CD4-positive, alpha-beta memory T cell (primary cell): ENCODE measurements around the gene DENND2A. TPM values are rescaled to one million over a fixed set of nuclear protein-coding genes. Genes with fewer than 3 reads are reported as not detected.

Experiments used
- CTCF ChIA-PET: fragments of 350-600 bp; sonication (Branson Sonifier 250); formaldehyde crosslinking; loops from one replicate; lab custom pipeline; 2021; ENCODE audit warnings: inconsistent platforms; ENCODE audit not compliant: partially characterized antibody; lab: Charles Lee
- POLR2A ChIA-PET: fragments of 350-600 bp; sonication (Branson Sonifier 250); formaldehyde crosslinking; loops from one replicate; lab custom pipeline; 2021; ENCODE audit not compliant: partially characterized antibody; lab: Charles Lee
- DNase-seq, 5 donors: peaks; one replicate each; pipeline versions ENCODE4 v3.0.0 to v3.0.0-alpha.2; 2020 to 2022; ENCODE audit warnings: mixed read lengths in 1 of 5
- H3K27ac ChIP-seq: one replicate; pipeline ENCODE4 v1.7.0; 2013; ENCODE audit warnings: low read depth, low read length
- H3K27me3 ChIP-seq: 2 replicates; pipeline ENCODE4 v1.7.0; 2013; ENCODE audit warnings: mild to moderate bottlenecking, low read length, moderate library complexity; ENCODE audit not compliant: insufficient read depth
- H3K36me3 ChIP-seq: 2 replicates; pipeline ENCODE4 v1.7.0; 2013; ENCODE audit warnings: mild to moderate bottlenecking, low read length, moderate library complexity; ENCODE audit not compliant: insufficient read depth
- H3K4me1 ChIP-seq: 2 replicates; pipeline ENCODE4 v1.7.0; 2013; ENCODE audit warnings: mild to moderate bottlenecking, low read length, moderate library complexity; ENCODE audit not compliant: insufficient read depth
- H3K4me3 ChIP-seq, 2 donors: one replicate each; pipeline ENCODE4 v1.7.0; 2013; ENCODE audit warnings: low read length in 2 of 2, mild to moderate bottlenecking in 1 of 2
- H3K9me3 ChIP-seq, 2 donors: one replicate each; pipeline ENCODE4 v1.7.0; 2013; ENCODE audit warnings: low read length in 2 of 2, control low read depth in 1 of 2; ENCODE audit not compliant: control insufficient read depth in 1 of 2
- H3K27ac Mint-ChIP-seq, 7 donors: one replicate each; pipeline ENCODE4 v1.8.0; 2020 to 2021; ENCODE audit warnings: mixed read lengths in 7 of 7, mild to moderate bottlenecking in 6 of 7, inconsistent platforms in 3 of 7, moderate library complexity in 3 of 7
- H3K27me3 Mint-ChIP-seq, 2 donors: one replicate each; pipeline ENCODE4 v1.8.0; 2020 to 2021; ENCODE audit warnings: mixed read lengths in 2 of 2
- H3K36me3 Mint-ChIP-seq, 2 donors: one replicate each; pipeline ENCODE4 v1.8.0; 2020 to 2021; ENCODE audit warnings: mixed read lengths in 2 of 2, inconsistent platforms in 1 of 2, mild to moderate bottlenecking in 1 of 2
- H3K4me1 Mint-ChIP-seq, 4 donors: one replicate each; pipeline ENCODE4 v1.8.0; 2020 to 2021; ENCODE audit warnings: mixed read lengths in 4 of 4, mild to moderate bottlenecking in 1 of 4
- H3K4me3 Mint-ChIP-seq, 8 donors: one replicate each; pipeline ENCODE4 v1.8.0; 2020 to 2021; ENCODE audit warnings: mixed read lengths in 8 of 8, mild to moderate bottlenecking in 7 of 8, moderate library complexity in 6 of 8, inconsistent platforms in 3 of 8
- H3K9me3 Mint-ChIP-seq, 8 donors: one replicate each; pipeline ENCODE4 v1.8.0; 2020 to 2021; ENCODE audit warnings: mixed read lengths in 8 of 8, mild to moderate bottlenecking in 5 of 8, inconsistent platforms in 3 of 8, moderate library complexity in 1 of 8
- intact Hi-C: fragments of 100-400 bp; cut with micrococcal nuclease; formaldehyde crosslinking; loops from one replicate; pipeline ENCODE4 v1.15.1; 2023
- polyA plus RNA-seq, 2 donors: library from polyadenylated mRNA; unstranded; fragments of 300-500 nt; fragmentation: Illumina TruSeq; gene quantifications; one replicate each; pipeline ENCODE4 v1.2.3, GENCODE V29; 2021
- total RNA-seq, 2 experiments: library from RNA; stranded (reverse); gene quantifications; one replicate each; pipeline ENCODE4 v1.2.3, GENCODE V29; 2021

Gene DENND2A
- total and polyA plus RNA-seq, 4 experiments from 2014 or later: not detected

DNA sequence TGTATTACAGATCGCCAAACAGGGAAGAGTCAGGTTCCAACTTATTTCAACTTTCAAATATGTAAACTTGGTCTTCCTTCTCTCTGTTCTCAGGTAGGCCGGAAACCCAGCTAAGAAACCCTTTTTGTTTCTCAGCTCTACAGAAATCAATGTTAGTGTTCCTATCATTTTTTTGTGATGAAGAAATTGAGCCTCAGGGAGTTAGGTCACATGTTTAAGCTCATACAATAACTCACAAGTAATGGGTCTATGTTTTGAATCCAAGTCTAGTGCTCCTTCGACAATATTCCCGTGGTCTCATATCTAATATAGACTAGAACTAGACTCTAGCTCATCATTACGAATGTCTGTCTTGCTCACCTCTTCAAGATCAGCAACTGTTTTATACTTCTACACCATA is 22.3 kb downstream of the DENND2A start:
- no peak for DNase-seq
- CTCF ChIA-PET: interaction anchor here (1.6 kb wide), 1 partner anchor 9 kb away, joined by 4 read pairs; no protein-coding TSS in a partner anchor
- H3K4me3 ChIP-seq: no peak overlapping the region
- Mint-ChIP-seq H3K9me3 (no peaks in the 10 kb centered on the region), H3K36me3 (no peaks in the 10 kb centered on the region), H3K27ac (no peak overlapping the region), H3K4me1 (no peaks in the 10 kb centered on the region), H3K27me3 (no peaks in the 10 kb centered on the region), H3K4me3 (no peak overlapping the region)
- POLR2A ChIA-PET: no interaction called here
- no peak overlapping the region for H3K27ac ChIP-seq
- intact Hi-C loops: no loop called here
- H3K36me3 ChIP-seq: no peaks in the 10 kb centered on the region
- H3K4me1 ChIP-seq: no peaks in the 10 kb centered on the region
- no peaks in the 10 kb centered on the region for H3K27me3 ChIP-seq
- no peaks in the 10 kb centered on the region for H3K9me3 ChIP-seq

DNA sequence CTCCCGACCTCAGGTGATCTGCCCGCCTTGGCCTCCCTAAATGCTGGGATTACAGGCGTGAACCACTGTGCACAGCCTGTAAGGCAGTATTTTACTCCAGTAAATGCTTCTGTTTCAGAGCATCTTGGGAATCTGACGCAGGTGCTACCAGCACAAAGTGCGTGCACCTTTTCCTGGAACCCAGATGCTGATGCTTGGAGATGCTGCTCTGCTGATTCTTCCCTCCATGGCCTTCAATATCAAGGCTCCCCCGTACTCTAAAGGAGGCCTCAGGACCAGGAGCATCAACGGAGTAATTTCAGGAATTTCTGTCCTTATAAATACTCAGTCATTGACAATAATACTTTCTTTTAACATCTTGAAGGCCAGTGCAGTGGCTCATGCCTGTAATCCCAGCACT is 23.5 kb downstream of the DENND2A start:
- POLR2A ChIA-PET: no interaction called here
- CTCF ChIA-PET: no interaction called here
- no peak overlapping the region for H3K4me3 Mint-ChIP-seq

DNA sequence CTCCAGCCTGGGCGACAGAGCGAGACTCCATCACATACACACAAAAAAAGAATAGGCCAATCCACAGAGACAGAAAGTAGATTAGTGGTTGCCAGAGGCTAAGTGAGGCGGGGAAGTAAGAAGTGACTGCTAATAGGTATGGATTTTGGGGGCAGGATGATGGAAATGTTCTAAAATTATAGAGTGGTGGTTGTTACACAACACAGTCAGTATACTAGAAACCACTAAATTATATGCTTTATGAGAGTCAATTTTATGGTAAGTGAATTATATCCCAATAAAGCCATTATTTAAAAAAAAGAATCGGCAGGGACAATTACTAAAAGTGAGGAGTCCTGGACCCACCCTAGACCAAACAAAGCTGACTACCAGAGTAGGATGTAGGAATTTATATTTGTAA is 24.3 kb downstream of the DENND2A start:
- intact Hi-C loops: no loop called here
- H3K4me1 Mint-ChIP-seq: no peaks in the 10 kb centered on the region

More for the DNA sequence above, 23.5 kb downstream of the DENND2A start:
- no peaks in the 10 kb centered on the region for H3K9me3 Mint-ChIP-seq
- intact Hi-C loops: no loop called here
- Histone ChIP-seq H3K4me1 (no peaks in the 10 kb centered on the region), H3K27me3 (no peaks in the 10 kb centered on the region), H3K36me3 (no peaks in the 10 kb centered on the region), H3K27ac (no peak overlapping the region), H3K4me3 (no peak overlapping the region), H3K9me3 (no peaks in the 10 kb centered on the region)
- no peak for DNase-seq
- no peaks in the 10 kb centered on the region for H3K4me1 Mint-ChIP-seq
- H3K36me3 Mint-ChIP-seq: no peaks in the 10 kb centered on the region
- H3K27me3 Mint-ChIP-seq: no peaks in the 10 kb centered on the region
- H3K27ac Mint-ChIP-seq: no peak overlapping the region

GRCh38 chr7:140611641-140612040 is 29.0 kb downstream of the DENND2A start:
- Mint-ChIP-seq H3K27me3 (peaks cover 0 to 2% of the 10 kb centered on the region in 2 donors), H3K4me1 (no peaks in the 10 kb centered on the region), H3K9me3 (no peaks in the 10 kb centered on the region), H3K36me3 (no peaks in the 10 kb centered on the region), H3K4me3 (no peak overlapping the region), H3K27ac (peak overlapping the region in 1 of 7 donors; percentile 13)
- ChIA-PET CTCF (no interaction called here), POLR2A (no interaction called here)
- Histone ChIP-seq H3K4me3 (no peak overlapping the region), H3K27me3 (no peaks in the 10 kb centered on the region), H3K9me3 (no peaks in the 10 kb centered on the region), H3K4me1 (no peaks in the 10 kb centered on the region), H3K36me3 (no peaks in the 10 kb centered on the region), H3K27ac (no peak overlapping the region)
- DNase-seq: no peak
- intact Hi-C loops: no loop called here

More for the DNA sequence above, 24.3 kb downstream of the DENND2A start:
- Histone ChIP-seq H3K4me3 (no peak overlapping the region), H3K27me3 (no peaks in the 10 kb centered on the region), H3K36me3 (no peaks in the 10 kb centered on the region), H3K9me3 (no peaks in the 10 kb centered on the region), H3K4me1 (no peaks in the 10 kb centered on the region), H3K27ac (no peak overlapping the region)
- Mint-ChIP-seq H3K36me3 (no peaks in the 10 kb centered on the region), H3K4me3 (no peak overlapping the region), H3K9me3 (no peaks in the 10 kb centered on the region), H3K27ac (no peak overlapping the region), H3K27me3 (no peaks in the 10 kb centered on the region)
- CTCF ChIA-PET: no interaction called here
- POLR2A ChIA-PET: no interaction called here
- DNase-seq: no peak

DNA sequence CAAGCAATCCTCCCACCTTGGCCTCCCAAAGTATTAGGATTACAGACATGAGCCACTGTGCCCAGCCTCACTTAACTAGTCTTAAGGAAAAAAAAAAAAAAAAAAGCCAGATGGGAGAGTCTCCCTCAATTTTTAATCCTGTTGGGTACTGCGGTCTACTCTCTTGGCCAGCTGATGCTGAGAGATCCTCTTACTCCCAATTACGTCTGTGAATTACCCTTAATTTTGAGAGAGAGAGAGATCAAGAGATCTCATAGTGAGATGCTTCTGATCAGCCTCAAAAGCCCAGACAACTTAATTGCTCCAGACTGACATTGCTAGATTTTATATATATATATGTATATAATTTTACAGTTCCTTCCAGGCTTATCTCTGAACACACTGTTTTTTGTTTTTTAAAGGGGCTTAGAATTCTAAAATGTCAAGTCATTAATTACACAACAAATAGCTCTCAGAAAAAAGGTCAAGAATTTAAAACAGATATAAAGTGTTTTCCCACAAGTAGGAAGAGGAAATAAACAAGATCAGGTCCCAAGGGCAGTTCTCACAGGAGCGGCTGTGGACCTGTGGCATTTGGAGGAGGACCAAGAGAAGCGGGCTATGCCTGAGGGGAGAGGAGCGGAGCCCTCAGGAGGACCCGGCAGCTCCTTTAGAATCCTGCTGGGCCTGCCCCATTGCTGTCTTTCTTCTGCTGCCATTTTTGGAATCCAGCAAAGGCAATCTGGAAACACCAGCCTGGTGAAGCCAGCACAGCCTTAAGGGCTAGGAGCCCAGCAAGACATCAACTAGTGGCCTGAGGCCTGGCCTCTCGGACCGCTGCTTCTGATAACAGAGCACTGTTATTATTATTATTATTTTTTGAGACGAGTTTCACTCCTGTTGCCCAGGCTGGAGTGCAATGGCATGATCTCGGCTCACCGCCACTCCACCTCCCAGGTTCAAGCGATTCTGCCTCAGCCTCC is 30.1 kb downstream of the DENND2A start:
- Mint-ChIP-seq H3K27ac (no peak overlapping the region), H3K36me3 (no peaks in the 10 kb centered on the region), H3K4me3 (no peak overlapping the region), H3K27me3 (peaks cover 0 to 2% of the 10 kb centered on the region in 2 donors), H3K4me1 (no peaks in the 10 kb centered on the region), H3K9me3 (no peaks in the 10 kb centered on the region)
- Histone ChIP-seq H3K27ac (no peak overlapping the region), H3K27me3 (no peaks in the 10 kb centered on the region), H3K36me3 (no peaks in the 10 kb centered on the region), H3K4me1 (no peaks in the 10 kb centered on the region), H3K4me3 (no peak overlapping the region), H3K9me3 (no peaks in the 10 kb centered on the region)
- CTCF ChIA-PET: no interaction called here
- POLR2A ChIA-PET: no interaction called here
- DNase-seq: no peak
- intact Hi-C loops: no loop called here

- Histone ChIP-seq H3K27ac (no peak overlapping the region), H3K9me3 (no peaks in the 10 kb centered on the region), H3K36me3 (no peaks in the 10 kb centered on the region), H3K27me3 (no peaks in the 10 kb centered on the region), H3K4me1 (no peaks in the 10 kb centered on the region), H3K4me3 (no peak overlapping the region)
- no peaks in the 10 kb centered on the region for H3K36me3 Mint-ChIP-seq
- intact Hi-C loops: no loop called here
- no peaks in the 10 kb centered on the region for H3K9me3 Mint-ChIP-seq
- H3K27ac Mint-ChIP-seq: no peak overlapping the region
- DNase-seq: no peak
- no peak overlapping the region for H3K4me3 Mint-ChIP-seq
- H3K4me1 Mint-ChIP-seq: no peaks in the 10 kb centered on the region
- POLR2A ChIA-PET: no interaction called here
- CTCF ChIA-PET: interaction anchor here (1.8 kb wide), 1 partner anchor 9 kb away, joined by 4 read pairs; no protein-coding TSS in a partner anchor
- H3K27me3 Mint-ChIP-seq: peaks cover 0 to 2% of the 10 kb centered on the region in 2 donors
Observed at GRCh38 chr7:140609646-140610045, 31.0 kb downstream of the DENND2A start.

- no peak overlapping the region for H3K27ac Mint-ChIP-seq
- no peak overlapping the region for H3K4me3 ChIP-seq
- H3K4me3 Mint-ChIP-seq: no peak overlapping the region
- no peaks in the 10 kb centered on the region for H3K9me3 ChIP-seq
- ChIA-PET CTCF (no interaction called here), POLR2A (interaction anchor here (0.7 kb wide), 1 partner anchor 35 kb away, joined by 3 read pairs; no protein-coding TSS in a partner anchor)
- no peaks in the 10 kb centered on the region for H3K4me1 ChIP-seq
- H3K4me1 Mint-ChIP-seq: no peaks in the 10 kb centered on the region
- H3K27me3 Mint-ChIP-seq: peaks cover 0 to 2% of the 10 kb centered on the region in 2 donors
- no peak for DNase-seq
- no peaks in the 10 kb centered on the region for H3K27me3 ChIP-seq
- intact Hi-C loops: no loop called here
- no peaks in the 10 kb centered on the region for H3K9me3 Mint-ChIP-seq
- H3K36me3 Mint-ChIP-seq: no peaks in the 10 kb centered on the region
- H3K27ac ChIP-seq: no peak overlapping the region
- H3K36me3 ChIP-seq: no peaks in the 10 kb centered on the region
Observed at GRCh38 chr7:140607441-140607989, 33.1 kb downstream of the DENND2A start.
